Esophagus squamous epithelium (tissue), 5 donors: ENCODE measurements around the gene SOCS6. TPM values are rescaled to one million over a fixed set of nuclear protein-coding genes. Genes with fewer than 3 reads are reported as not detected.

ENCODE experiments used
- DNase-seq: peaks from one replicate; lab custom pipeline; 2025; lab: John Stamatoyannopoulos, UW
- H3K27ac ChIP-seq, 4 donors: fragments of 200-600 bp; sonication (generic); one replicate each; pipeline ENCODE4 v1.5.1; 2016 to 2019; ENCODE audit warnings: mild to moderate bottlenecking in 1 of 4
- H3K27me3 ChIP-seq, 4 donors: fragments of 200-600 bp; sonication (generic); 1 replicate in 3 of 4; 2 replicates in 1 of 4; pipeline versions ENCODE4 v1.5.1 to v1.6.0; 2017 to 2021; ENCODE audit warnings: antibody characterized with exemption in 1 of 4
- H3K36me3 ChIP-seq, 3 donors: fragments of 200-600 bp; sonication (generic); one replicate each; pipeline ENCODE4 v1.5.1; 2016 to 2019
- H3K4me1 ChIP-seq, 3 donors: fragments of 200-600 bp; sonication (generic); one replicate each; pipeline ENCODE4 v1.5.1; 2017 to 2019
- H3K4me3 ChIP-seq, 4 donors: fragments of 200-600 bp; sonication (generic); 1 replicate in 3 of 4; 2 replicates in 1 of 4; pipeline ENCODE4 v1.5.1; 2016 to 2019; ENCODE audit warnings: mild to moderate bottlenecking in 2 of 4, moderate library complexity in 1 of 4
- H3K9me3 ChIP-seq, 3 donors: fragments of 200-600 bp; sonication (generic); one replicate each; pipeline ENCODE4 v1.5.1; 2016 to 2019
- POLR2A ChIP-seq, 4 donors: fragments of 450-650 bp; IDR thresholded peaks; one replicate each; pipeline ENCODE4 v1.6.1; 2017; ENCODE audit warnings: antibody characterized with exemption in 4 of 4, mild to moderate bottlenecking in 4 of 4, moderate library complexity in 3 of 4
- WGBS, 2 donors: methylation state at CpG; one replicate each; pipeline ENCODE4 v1.1.5; 2018; 5-methylcytosine and 5-hydroxymethylcytosine counted together
- intact Hi-C: fragments of 100-400 bp; cut with DNase I; formaldehyde crosslinking; loops from one replicate; pipeline ENCODE4 v1.15.0; 2022
- total RNA-seq, 4 donors: library from RNA; depleted of rRNA; stranded (reverse); fragments of >200 nt; gene quantifications; one replicate each; pipeline ENCODE4 v1.1.0, GENCODE V29; 2016
- TF ChIP-seq, protein P1 (sequence below), 6 experiments: fragments of 450-650 bp in 4 of 6; fragments of 200-600 bp in 2 of 6; sonication (generic) in 2 of 6; IDR thresholded peaks; one replicate each; pipeline ENCODE4 v1.5.1; 2016 to 2019; ENCODE audit warnings: antibody characterized with exemption in 6 of 6, mild to moderate bottlenecking in 4 of 6, moderate library complexity in 4 of 6
- donor health status: DM: yes; HTN: yes; CAD: no.

The SOCS6 gene
- total RNA-seq, 4 donors from 2014 or later = 18.8 to 23.2 (median 19.9) TPM

DNA sequence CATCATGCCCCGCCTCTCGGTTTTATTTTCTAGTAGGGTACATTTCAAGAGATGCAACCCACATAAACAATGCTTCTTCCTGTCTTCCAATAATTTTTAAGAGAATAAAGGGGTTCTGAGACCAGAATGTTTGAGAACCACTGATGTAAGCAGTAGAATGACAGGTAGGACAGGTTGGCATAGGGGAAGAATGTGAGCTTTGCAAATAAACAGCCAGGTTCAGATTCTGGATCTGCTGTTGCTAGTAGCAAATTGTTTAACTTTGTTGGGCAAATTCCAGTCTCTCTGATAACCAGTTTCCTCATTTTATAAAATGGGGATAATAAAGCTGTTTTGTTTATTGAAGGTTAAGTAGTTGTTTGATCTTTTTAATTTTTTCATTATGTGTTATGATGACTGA, 32.8 kb downstream of the SOCS6 start:
- 94% methylated on average over 2 of the region's 2 CpGs for WGBS, 2 donors
- Histone ChIP-seq H3K9me3 (no peaks in the 10 kb centered on the region), H3K4me3 (no peak overlapping the region), H3K27me3 (no peaks in the 10 kb centered on the region), H3K27ac (peak overlapping the region in 2 of 4 donors; percentile 22 to 32), H3K4me1 (peaks cover 15 to 31% (median 17%) of the 10 kb centered on the region in 3 donors), H3K36me3 (peaks cover 9 to 21% (median 10%) of the 10 kb centered on the region in 3 donors)
- no peak for DNase-seq
- intact Hi-C loops = no loop called here
- TF ChIP-seq, protein P1, sequence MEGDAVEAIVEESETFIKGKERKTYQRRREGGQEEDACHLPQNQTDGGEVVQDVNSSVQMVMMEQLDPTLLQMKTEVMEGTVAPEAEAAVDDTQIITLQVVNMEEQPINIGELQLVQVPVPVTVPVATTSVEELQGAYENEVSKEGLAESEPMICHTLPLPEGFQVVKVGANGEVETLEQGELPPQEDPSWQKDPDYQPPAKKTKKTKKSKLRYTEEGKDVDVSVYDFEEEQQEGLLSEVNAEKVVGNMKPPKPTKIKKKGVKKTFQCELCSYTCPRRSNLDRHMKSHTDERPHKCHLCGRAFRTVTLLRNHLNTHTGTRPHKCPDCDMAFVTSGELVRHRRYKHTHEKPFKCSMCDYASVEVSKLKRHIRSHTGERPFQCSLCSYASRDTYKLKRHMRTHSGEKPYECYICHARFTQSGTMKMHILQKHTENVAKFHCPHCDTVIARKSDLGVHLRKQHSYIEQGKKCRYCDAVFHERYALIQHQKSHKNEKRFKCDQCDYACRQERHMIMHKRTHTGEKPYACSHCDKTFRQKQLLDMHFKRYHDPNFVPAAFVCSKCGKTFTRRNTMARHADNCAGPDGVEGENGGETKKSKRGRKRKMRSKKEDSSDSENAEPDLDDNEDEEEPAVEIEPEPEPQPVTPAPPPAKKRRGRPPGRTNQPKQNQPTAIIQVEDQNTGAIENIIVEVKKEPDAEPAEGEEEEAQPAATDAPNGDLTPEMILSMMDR (IDR thresholded peaks at IDR 0.05) = no peak
- no peak for TF ChIP-seq POLR2A (IDR thresholded peaks at IDR 0.05)

GRCh38 chr18:70322385-70322784, 33.5 kb downstream of the SOCS6 start:
- peak overlapping the region in 2 of 4 donors; percentile 21 to 44 for H3K27ac ChIP-seq
- no peaks in the 10 kb centered on the region for H3K9me3 ChIP-seq
- no peaks in the 10 kb centered on the region for H3K27me3 ChIP-seq
- H3K36me3 ChIP-seq = peaks cover 9 to 22% (median 10%) of the 10 kb centered on the region in 3 donors
- WGBS, 2 donors = 82 to 96% methylated on average over 2 of the region's 2 CpGs
- H3K4me3 ChIP-seq = no peak overlapping the region
- H3K4me1 ChIP-seq = peaks cover 15 to 31% (median 17%) of the 10 kb centered on the region in 3 donors
- TF ChIP-seq, protein P1 (IDR thresholded peaks at IDR 0.05) = no peak
- no peak for TF ChIP-seq POLR2A (IDR thresholded peaks at IDR 0.05)
- intact Hi-C loops = no loop called here
- DNase-seq = no peak

DNA sequence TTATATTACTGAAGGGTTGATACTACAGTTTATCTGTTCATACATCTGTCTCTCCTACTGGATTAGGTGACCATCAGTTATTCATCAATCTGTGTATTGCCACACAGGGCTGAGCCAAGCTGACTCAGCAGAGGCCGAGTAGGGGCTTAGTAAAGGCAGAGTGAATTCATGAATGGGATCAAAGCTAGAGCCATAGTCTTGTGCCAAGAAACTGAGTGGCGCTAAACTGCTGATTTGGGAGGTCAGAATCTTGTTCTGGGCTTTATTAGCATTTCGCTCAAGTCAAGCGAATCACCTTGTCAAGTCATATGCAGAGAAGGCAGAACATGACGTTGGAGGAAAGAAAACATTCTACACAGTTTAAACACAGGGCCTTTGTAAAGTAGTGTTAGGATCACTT, 34.1 kb downstream of the SOCS6 start:
- Histone ChIP-seq H3K4me1 (peaks cover 15 to 31% (median 17%) of the 10 kb centered on the region in 3 donors), H3K27me3 (no peaks in the 10 kb centered on the region), H3K4me3 (no peak overlapping the region), H3K36me3 (peaks cover 9 to 22% (median 10%) of the 10 kb centered on the region in 3 donors), H3K27ac (peak overlapping the region; percentile 8 to 52 (median 29)), H3K9me3 (no peaks in the 10 kb centered on the region)
- intact Hi-C loops = no loop called here
- WGBS, 2 donors = 27 to 45% methylated on average over 5 of the region's 5 CpGs
- no peak for DNase-seq
- TF ChIP-seq, protein P1 (IDR thresholded peaks at IDR 0.05) = no peak
- no peak for TF ChIP-seq POLR2A (IDR thresholded peaks at IDR 0.05)

DNA sequence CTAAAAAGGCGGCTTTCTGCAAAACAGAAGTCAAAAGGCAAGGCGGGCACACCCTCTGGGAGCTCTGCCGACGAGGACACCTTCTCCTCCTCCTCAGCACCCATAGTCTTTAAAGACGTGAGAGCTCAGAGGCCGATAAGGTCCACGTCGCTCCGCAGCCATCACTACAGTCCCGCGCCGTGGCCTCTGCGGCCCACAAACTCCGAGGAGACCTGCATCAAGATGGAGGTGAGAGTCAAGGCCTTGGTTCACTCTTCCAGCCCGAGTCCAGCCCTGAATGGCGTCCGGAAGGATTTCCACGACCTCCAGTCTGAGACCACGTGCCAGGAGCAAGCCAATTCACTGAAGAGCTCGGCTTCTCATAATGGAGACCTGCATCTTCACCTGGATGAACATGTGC, 36.1 kb downstream of the SOCS6 start:
- Histone ChIP-seq H3K9me3 (no peaks in the 10 kb centered on the region), H3K27me3 (no peaks in the 10 kb centered on the region), H3K4me3 (no peak overlapping the region), H3K27ac (no peak overlapping the region), H3K36me3 (peaks cover 9 to 25% (median 10%) of the 10 kb centered on the region in 3 donors), H3K4me1 (peaks cover 15 to 43% (median 17%) of the 10 kb centered on the region in 3 donors)
- no peak for TF ChIP-seq POLR2A (IDR thresholded peaks at IDR 0.05)
- TF ChIP-seq, protein P1 (IDR thresholded peaks at IDR 0.05) = no peak
- intact Hi-C loops = no loop called here
- no peak for DNase-seq
- 94 to 96% methylated on average over 10 to 18 of the region's 20 CpGs for WGBS, 2 donors

DNA sequence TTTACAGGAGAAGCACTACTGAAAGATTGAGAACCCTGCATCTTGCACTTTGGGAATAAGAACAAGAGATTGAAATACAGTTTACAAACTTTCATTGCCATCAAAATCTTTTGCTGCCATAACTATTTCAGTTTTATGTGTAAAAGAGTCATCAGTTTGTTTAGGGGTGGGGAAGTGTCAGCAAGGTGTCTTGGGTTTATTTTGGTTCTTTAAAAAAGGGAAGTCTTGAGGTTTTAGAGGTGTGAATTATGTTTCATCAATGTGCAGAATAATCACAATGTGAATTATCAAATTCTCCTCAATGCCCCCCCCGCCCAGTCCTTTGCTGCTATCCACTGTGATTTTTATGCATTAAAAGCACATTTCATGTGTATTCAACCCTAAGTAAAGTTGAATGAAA, 37.4 kb downstream of the SOCS6 start:
- 88% methylated on average over 1 of the region's 1 CpG for WGBS, 2 donors
- Histone ChIP-seq H3K27me3 (no peaks in the 10 kb centered on the region), H3K36me3 (peaks cover 9 to 25% (median 10%) of the 10 kb centered on the region in 3 donors), H3K4me3 (no peak overlapping the region), H3K4me1 (peaks cover 15 to 42% (median 17%) of the 10 kb centered on the region in 3 donors), H3K9me3 (no peaks in the 10 kb centered on the region), H3K27ac (no peak overlapping the region)
- TF ChIP-seq, protein P1 (IDR thresholded peaks at IDR 0.05) = no peak
- no peak for TF ChIP-seq POLR2A (IDR thresholded peaks at IDR 0.05)
- DNase-seq = no peak
- intact Hi-C loops = no loop called here
